ENCODE data around the gene CDC5L.

Gene CDC5L

GRCh38 chr6:44480097-44480541, 92.6 kb downstream of the CDC5L start:
- Histone ChIP-seq H4K12ac (ENCODE audit: low read depth, low read length) (no peak overlapping the region), H3K79me1 (ENCODE audit: low read length) (peaks cover 3% of the 10 kb centered on the region), H3K4me2 (ENCODE audit: low read length) (no peak overlapping the region), H2AFZ (ENCODE audit: insufficient read depth, low read length, poor library complexity) (no peak overlapping the region), H3K36me3 (ENCODE audit: control insufficient read depth in 1 of 2, insufficient read depth in 2 of 2, low read length in 2 of 2) (no peaks in the 10 kb centered on the region), H3K14ac (ENCODE audit: low read length) (no peak overlapping the region), H3K79me2 (ENCODE audit: control insufficient read depth, insufficient read depth, low read length, poor library complexity) (no peaks in the 10 kb centered on the region), H2BK5ac (ENCODE audit: low read depth, low read length, poor library complexity) (no peak overlapping the region), H3K9me3 (ENCODE audit: insufficient read depth, low read depth, low read length) (no peaks in the 10 kb centered on the region), H2BK12ac (ENCODE audit: low read length) (peak overlapping the region; percentile 23), H3K4ac (ENCODE audit: low read depth, low read length) (no peak overlapping the region), H3K18ac (ENCODE audit: low read length) (no peak overlapping the region), H3K27me3 (ENCODE audit: insufficient read depth, low read length) (no peaks in the 10 kb centered on the region), H3K23ac (ENCODE audit: low read length) (no peak overlapping the region), H3K4me3 (ENCODE audit: low read depth, low read length) (no peak overlapping the region), H2BK120ac (ENCODE audit: insufficient read depth, low read length, poor library complexity) (no peak overlapping the region), H4K8ac (ENCODE audit: low read depth, low read length) (no peak overlapping the region), H3K9ac (ENCODE audit: low read length) (no peak overlapping the region), H3K27ac (ENCODE audit: low read depth, low read length) (no peak overlapping the region), H4K91ac (ENCODE audit: low read depth, low read length) (no peak overlapping the region), H2AK5ac (ENCODE audit: low read length) (no peak overlapping the region), H3K4me1 (ENCODE audit: control insufficient read depth in 1 of 2, insufficient read depth in 2 of 2, low read length in 2 of 2) (peaks cover 0 to 6% of the 10 kb centered on the region in 2 experiments)
- no CpG with 5 or more reads among the region's 13 CpGs for WGBS (ENCODE audit: extremely low coverage, insufficient coverage, insufficient read length)
- no peak for DNase-seq

GRCh38 chr6:44481056-44481455, 93.5 kb downstream of the CDC5L start:
- H3K79me2 ChIP-seq (ENCODE audit: control insufficient read depth, insufficient read depth, low read length, poor library complexity) = no peaks in the 10 kb centered on the region
- H2BK5ac ChIP-seq (ENCODE audit: low read depth, low read length, poor library complexity) = no peak overlapping the region
- no peak overlapping the region for H3K23ac ChIP-seq (ENCODE audit: low read length)
- no peak overlapping the region for H4K91ac ChIP-seq (ENCODE audit: low read depth, low read length)
- no peak overlapping the region for H3K9ac ChIP-seq (ENCODE audit: low read length)
- no peaks in the 10 kb centered on the region for H3K36me3 ChIP-seq (ENCODE audit: control insufficient read depth in 1 of 2, insufficient read depth in 2 of 2, low read length in 2 of 2)
- H3K27me3 ChIP-seq (ENCODE audit: insufficient read depth, low read length) = no peaks in the 10 kb centered on the region
- no peak overlapping the region for H3K14ac ChIP-seq (ENCODE audit: low read length)
- no peak overlapping the region for H3K4me3 ChIP-seq (ENCODE audit: low read depth, low read length)
- H2BK120ac ChIP-seq (ENCODE audit: insufficient read depth, low read length, poor library complexity) = no peak overlapping the region
- no peak overlapping the region for H2AK5ac ChIP-seq (ENCODE audit: low read length)
- peaks cover 0 to under 1% of the 10 kb centered on the region in 2 experiments for H3K4me1 ChIP-seq (ENCODE audit: control insufficient read depth in 1 of 2, insufficient read depth in 2 of 2, low read length in 2 of 2)
- no peak overlapping the region for H4K8ac ChIP-seq (ENCODE audit: low read depth, low read length)
- DNase-seq = no peak
- H3K9me3 ChIP-seq (ENCODE audit: insufficient read depth, low read depth, low read length) = no peaks in the 10 kb centered on the region
- no peak overlapping the region for H3K27ac ChIP-seq (ENCODE audit: low read depth, low read length)
- no peak overlapping the region for H3K4me2 ChIP-seq (ENCODE audit: low read length)
- H2BK12ac ChIP-seq (ENCODE audit: low read length) = no peak overlapping the region
- no peak overlapping the region for H3K18ac ChIP-seq (ENCODE audit: low read length)
- no peak overlapping the region for H3K4ac ChIP-seq (ENCODE audit: low read depth, low read length)
- WGBS (ENCODE audit: extremely low coverage, insufficient coverage, insufficient read length) = no CpG with 5 or more reads among the region's 6 CpGs
- H4K12ac ChIP-seq (ENCODE audit: low read depth, low read length) = no peak overlapping the region
- H3K79me1 ChIP-seq (ENCODE audit: low read length) = peaks cover under 1% of the 10 kb centered on the region
- no peak overlapping the region for H2AFZ ChIP-seq (ENCODE audit: insufficient read depth, low read length, poor library complexity)

DNA sequence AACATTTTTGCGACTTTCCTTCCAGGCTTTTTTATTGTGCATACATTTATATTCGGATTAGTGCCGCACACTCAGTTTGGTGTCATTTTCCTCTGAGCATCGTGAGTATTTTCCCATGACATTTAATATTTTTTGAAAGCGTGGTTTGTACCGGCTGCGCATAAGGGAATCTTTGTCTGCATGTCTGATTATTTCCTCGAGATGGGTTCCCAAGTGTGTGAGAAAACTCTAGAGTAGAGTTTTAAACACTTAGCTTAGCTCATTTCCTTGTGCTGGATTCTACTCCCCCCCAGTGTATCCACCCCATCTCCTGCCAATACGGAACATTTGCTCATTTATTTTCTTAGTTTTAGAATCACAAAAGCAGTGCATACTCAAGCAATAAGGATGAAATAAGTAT, 94.3 kb downstream of the CDC5L start:
- Histone ChIP-seq H3K27ac (ENCODE audit: low read depth, low read length) (no peak overlapping the region), H4K8ac (ENCODE audit: low read depth, low read length) (no peak overlapping the region), H2AFZ (ENCODE audit: insufficient read depth, low read length, poor library complexity) (no peak overlapping the region), H2BK5ac (ENCODE audit: low read depth, low read length, poor library complexity) (no peak overlapping the region), H2BK120ac (ENCODE audit: insufficient read depth, low read length, poor library complexity) (no peak overlapping the region), H3K9ac (ENCODE audit: low read length) (no peak overlapping the region), H3K9me3 (ENCODE audit: insufficient read depth, low read depth, low read length) (no peaks in the 10 kb centered on the region), H3K4ac (ENCODE audit: low read depth, low read length) (no peak overlapping the region), H2AK5ac (ENCODE audit: low read length) (no peak overlapping the region), H3K23ac (ENCODE audit: low read length) (no peak overlapping the region), H3K14ac (ENCODE audit: low read length) (no peak overlapping the region), H3K36me3 (ENCODE audit: control insufficient read depth in 1 of 2, insufficient read depth in 2 of 2, low read length in 2 of 2) (no peaks in the 10 kb centered on the region), H3K79me1 (ENCODE audit: low read length) (no peaks in the 10 kb centered on the region), H2BK12ac (ENCODE audit: low read length) (no peak overlapping the region), H3K4me3 (ENCODE audit: low read depth, low read length) (no peak overlapping the region), H4K12ac (ENCODE audit: low read depth, low read length) (no peak overlapping the region), H3K27me3 (ENCODE audit: insufficient read depth, low read length) (no peaks in the 10 kb centered on the region), H3K4me2 (ENCODE audit: low read length) (no peak overlapping the region), H3K18ac (ENCODE audit: low read length) (no peak overlapping the region), H4K91ac (ENCODE audit: low read depth, low read length) (no peak overlapping the region), H3K4me1 (ENCODE audit: control insufficient read depth in 1 of 2, insufficient read depth in 2 of 2, low read length in 2 of 2) (no peaks in the 10 kb centered on the region), H3K79me2 (ENCODE audit: control insufficient read depth, insufficient read depth, low read length, poor library complexity) (no peaks in the 10 kb centered on the region)
- DNase-seq = no peak
- WGBS (ENCODE audit: extremely low coverage, insufficient coverage, insufficient read length) = no CpG with 5 or more reads among the region's 9 CpGs

DNA sequence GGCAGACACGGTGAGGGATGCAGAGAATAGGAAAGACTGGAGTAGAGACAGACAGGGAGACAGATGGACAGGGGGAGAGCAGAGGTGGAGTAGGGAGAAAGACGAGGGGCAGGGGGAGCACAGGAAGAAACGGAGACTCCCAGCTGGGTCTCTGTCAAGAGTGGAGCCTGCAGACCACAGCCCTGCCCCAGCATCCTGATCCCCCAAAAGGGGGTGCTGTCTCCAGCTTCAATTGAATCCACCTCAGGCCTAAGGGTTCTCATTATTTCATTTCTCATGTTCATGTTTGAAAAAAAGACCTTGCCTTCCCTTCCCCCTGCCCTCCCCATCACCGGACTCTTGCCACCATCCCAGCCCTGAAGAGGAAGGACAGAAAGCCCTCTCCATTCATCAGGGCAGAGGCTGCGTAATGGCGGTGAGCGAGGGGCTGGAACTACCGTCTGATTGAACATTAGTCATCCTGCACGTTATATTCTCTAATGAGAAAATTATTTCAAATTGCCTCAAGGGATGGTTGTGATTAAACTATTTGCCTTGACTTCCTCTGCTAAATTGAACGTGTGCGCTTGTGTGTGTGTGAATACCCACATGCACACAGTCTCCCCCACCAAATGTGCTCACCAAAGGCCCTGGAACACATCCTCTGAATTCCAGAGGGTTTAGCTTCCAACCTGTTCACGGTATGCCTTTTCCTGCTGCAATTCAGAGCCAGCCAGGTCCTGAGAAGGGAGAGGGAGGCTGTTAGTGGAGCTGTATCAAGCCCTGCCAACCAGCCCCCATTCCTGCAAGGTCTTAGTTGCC, 98.3 kb downstream of the CDC5L start:
- no peak overlapping the region for H3K23ac ChIP-seq (ENCODE audit: low read length)
- no peaks in the 10 kb centered on the region for H3K9me3 ChIP-seq (ENCODE audit: insufficient read depth, low read depth, low read length)
- H3K36me3 ChIP-seq (ENCODE audit: control insufficient read depth in 1 of 2, insufficient read depth in 2 of 2, low read length in 2 of 2) = no peaks in the 10 kb centered on the region
- H4K8ac ChIP-seq (ENCODE audit: low read depth, low read length) = no peak overlapping the region
- no peak overlapping the region for H3K14ac ChIP-seq (ENCODE audit: low read length)
- no peak overlapping the region for H3K27ac ChIP-seq (ENCODE audit: low read depth, low read length)
- H2BK120ac ChIP-seq (ENCODE audit: insufficient read depth, low read length, poor library complexity) = no peak overlapping the region
- no peaks in the 10 kb centered on the region for H3K27me3 ChIP-seq (ENCODE audit: insufficient read depth, low read length)
- H3K4me1 ChIP-seq (ENCODE audit: control insufficient read depth in 1 of 2, insufficient read depth in 2 of 2, low read length in 2 of 2) = no peaks in the 10 kb centered on the region
- H4K91ac ChIP-seq (ENCODE audit: low read depth, low read length) = no peak overlapping the region
- no peak overlapping the region for H2AK5ac ChIP-seq (ENCODE audit: low read length)
- no peak overlapping the region for H2BK12ac ChIP-seq (ENCODE audit: low read length)
- no CpG with 5 or more reads among the region's 12 CpGs for WGBS (ENCODE audit: extremely low coverage, insufficient coverage, insufficient read length)
- DNase-seq = no peak
- no peak overlapping the region for H3K18ac ChIP-seq (ENCODE audit: low read length)
- H3K9ac ChIP-seq (ENCODE audit: low read length) = no peak overlapping the region
- no peak overlapping the region for H3K4me3 ChIP-seq (ENCODE audit: low read depth, low read length)
- H3K4me2 ChIP-seq (ENCODE audit: low read length) = no peak overlapping the region
- H3K79me1 ChIP-seq (ENCODE audit: low read length) = no peaks in the 10 kb centered on the region
- no peak overlapping the region for H2BK5ac ChIP-seq (ENCODE audit: low read depth, low read length, poor library complexity)
- H3K4ac ChIP-seq (ENCODE audit: low read depth, low read length) = no peak overlapping the region
- H3K79me2 ChIP-seq (ENCODE audit: control insufficient read depth, insufficient read depth, low read length, poor library complexity) = no peaks in the 10 kb centered on the region
- H4K12ac ChIP-seq (ENCODE audit: low read depth, low read length) = no peak overlapping the region
- H2AFZ ChIP-seq (ENCODE audit: insufficient read depth, low read length, poor library complexity) = no peak overlapping the region

Measured in trophoblast cell (in vitro differentiated cells and primary cell).